Prostate gland (tissue), 2 donors: Measurements from ENCODE around the gene TMEM131. TPM values are rescaled to one million over a fixed set of nuclear protein-coding genes. Genes with fewer than 3 reads are reported as not detected.

Source experiments
- DNase-seq: peaks from one replicate; pipeline ENCODE4 v3.0.0-alpha.2; 2019; ENCODE audit warnings: low spot score
- H3K27ac ChIP-seq, 2 donors: fragments of 200-600 bp; sonication (generic); 2 replicates each; pipeline ENCODE4 v1.5.1; 2017 to 2019
- H3K27me3 ChIP-seq: fragments of 200-600 bp; sonication (generic); replicated peaks from 2 replicates; pipeline ENCODE4 v1.5.1; 2019; ENCODE audit not compliant: insufficient read depth
- H3K36me3 ChIP-seq, 2 donors: fragments of 200-600 bp; sonication (generic); 1 replicate in 1 of 2; 2 replicates in 1 of 2; pipeline versions ENCODE4 v1.5.1 to v1.8.1; 2017 to 2019
- H3K4me1 ChIP-seq: fragments of 200-600 bp; sonication (generic); replicated peaks from 2 replicates; pipeline ENCODE4 v1.5.1; 2019
- H3K4me3 ChIP-seq, 2 donors: fragments of 200-600 bp; sonication (generic); 2 replicates each; pipeline ENCODE4 v1.5.1; 2017 to 2019
- H3K9me3 ChIP-seq: fragments of 200-600 bp; sonication (generic); 2 replicates; pipeline ENCODE4 v1.5.1; 2017
- POLR2A ChIP-seq: fragments of 450-650 bp; IDR thresholded peaks from one replicate; pipeline ENCODE4 v1.6.1; 2016; ENCODE audit warnings: antibody characterized with exemption, mild to moderate bottlenecking
- POLR2AphosphoS5 ChIP-seq: sonication (generic); formaldehyde crosslinking; IDR thresholded peaks from one replicate; pipeline ENCODE4 v1.6.1; 2017; ENCODE audit warnings: antibody characterized with exemption
- WGBS: methylation state at CpG from one replicate; pipeline ENCODE4 v1.1.5; 2018; 5-methylcytosine and 5-hydroxymethylcytosine counted together
- intact Hi-C: fragments of 100-400 bp; cut with DNase I; formaldehyde crosslinking; loops from one replicate; pipeline ENCODE4 v1.14.2; 2022
- total RNA-seq, 2 donors: library from RNA; depleted of rRNA; stranded (reverse); fragments of >200 nt; gene quantifications; one replicate each; pipeline ENCODE4 v1.1.0, GENCODE V29; 2016
- TF ChIP-seq, protein P1 (sequence below), 4 experiments: fragments of 200-600 bp in 2 of 4; fragments of 450-650 bp in 2 of 4; sonication (generic) in 2 of 4; IDR thresholded peaks; 1 replicate in 3 of 4; 2 replicates in 1 of 4; pipeline ENCODE4 v1.5.1; 2016 to 2019; ENCODE audit warnings: antibody characterized with exemption in 4 of 4, mild to moderate bottlenecking in 2 of 4, moderate library complexity in 2 of 4

Gene TMEM131
- total RNA-seq, 2 donors from 2014 or later: 40.6 to 42.0 TPM

DNA sequence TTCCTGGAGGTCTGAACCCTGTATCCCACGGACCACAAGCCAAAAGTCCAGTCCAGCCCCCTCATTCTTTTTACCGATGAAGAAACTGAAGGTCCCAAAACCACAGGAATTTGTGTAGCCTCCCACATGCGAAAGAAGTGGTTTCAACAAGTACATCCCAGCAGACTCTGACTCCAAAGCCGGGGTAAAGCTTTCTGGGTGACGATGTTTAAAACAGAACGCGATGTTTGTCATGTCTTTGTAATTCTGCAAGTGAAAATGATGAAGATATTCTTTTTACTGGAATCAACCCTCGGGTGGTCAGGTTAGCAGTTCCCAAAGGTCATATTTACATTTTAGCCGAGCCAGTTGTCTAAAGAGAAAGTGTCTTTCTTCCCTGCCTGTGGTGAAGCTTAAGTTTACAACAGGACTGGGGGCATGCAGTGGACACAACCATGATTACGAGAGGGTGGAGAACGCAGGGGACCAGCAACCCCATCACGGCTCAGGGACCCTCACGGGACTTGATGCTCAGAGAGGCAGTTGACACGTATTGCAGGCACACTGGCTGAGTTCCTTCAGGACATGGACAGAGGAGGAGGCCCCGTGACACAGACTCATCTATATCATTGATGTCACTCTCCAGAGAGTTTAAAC lies 17.8 kb upstream of the TMEM131 start:
- Histone ChIP-seq H3K27me3 (no peaks in the 10 kb centered on the region), H3K27ac (no peak overlapping the region), H3K4me1 (no peaks in the 10 kb centered on the region), H3K36me3 (no peaks in the 10 kb centered on the region), H3K9me3 (no peaks in the 10 kb centered on the region), H3K4me3 (no peak overlapping the region)
- intact Hi-C loops: loop anchor here (10.0 kb wide), 1 partner anchor 161 kb away; no protein-coding TSS in a partner anchor
- DNase-seq: no peak
- TF ChIP-seq POLR2A: no peak
- TF ChIP-seq, protein P1, sequence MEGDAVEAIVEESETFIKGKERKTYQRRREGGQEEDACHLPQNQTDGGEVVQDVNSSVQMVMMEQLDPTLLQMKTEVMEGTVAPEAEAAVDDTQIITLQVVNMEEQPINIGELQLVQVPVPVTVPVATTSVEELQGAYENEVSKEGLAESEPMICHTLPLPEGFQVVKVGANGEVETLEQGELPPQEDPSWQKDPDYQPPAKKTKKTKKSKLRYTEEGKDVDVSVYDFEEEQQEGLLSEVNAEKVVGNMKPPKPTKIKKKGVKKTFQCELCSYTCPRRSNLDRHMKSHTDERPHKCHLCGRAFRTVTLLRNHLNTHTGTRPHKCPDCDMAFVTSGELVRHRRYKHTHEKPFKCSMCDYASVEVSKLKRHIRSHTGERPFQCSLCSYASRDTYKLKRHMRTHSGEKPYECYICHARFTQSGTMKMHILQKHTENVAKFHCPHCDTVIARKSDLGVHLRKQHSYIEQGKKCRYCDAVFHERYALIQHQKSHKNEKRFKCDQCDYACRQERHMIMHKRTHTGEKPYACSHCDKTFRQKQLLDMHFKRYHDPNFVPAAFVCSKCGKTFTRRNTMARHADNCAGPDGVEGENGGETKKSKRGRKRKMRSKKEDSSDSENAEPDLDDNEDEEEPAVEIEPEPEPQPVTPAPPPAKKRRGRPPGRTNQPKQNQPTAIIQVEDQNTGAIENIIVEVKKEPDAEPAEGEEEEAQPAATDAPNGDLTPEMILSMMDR (IDR thresholded peaks at IDR 0.05): no peak
- no peak for TF ChIP-seq POLR2AphosphoS5
- WGBS: 71% methylated on average over 15 of the region's 15 CpGs

DNA sequence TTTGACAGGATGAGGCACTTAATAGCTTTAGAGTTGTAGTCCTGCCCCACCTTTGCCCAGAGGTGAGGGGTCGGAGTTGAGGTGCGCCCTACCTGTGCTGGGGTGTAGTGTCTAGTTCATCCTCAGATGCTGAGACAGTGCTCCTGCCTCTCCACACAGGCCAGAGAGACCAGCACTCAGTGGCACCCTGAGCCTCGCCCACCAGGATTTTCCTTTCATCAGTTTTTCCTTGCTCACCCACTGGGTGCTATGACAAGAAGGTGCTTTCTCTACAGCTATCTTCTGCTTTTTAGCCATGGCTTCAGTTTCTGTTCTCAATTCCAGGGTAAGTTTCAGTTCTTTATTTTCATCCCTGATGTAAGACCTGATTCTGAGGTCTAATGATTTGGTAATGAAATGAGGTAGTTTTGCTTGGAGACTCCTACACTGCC lies 16.8 kb upstream of the TMEM131 start:
- WGBS: 93% methylated on average over 3 of the region's 3 CpGs
- H3K27ac ChIP-seq: no peak overlapping the region
- no peak overlapping the region for H3K4me3 ChIP-seq
- H3K36me3 ChIP-seq: no peaks in the 10 kb centered on the region
- no peak for DNase-seq
- no peaks in the 10 kb centered on the region for H3K9me3 ChIP-seq
- no peaks in the 10 kb centered on the region for H3K4me1 ChIP-seq
- H3K27me3 ChIP-seq: no peaks in the 10 kb centered on the region
- intact Hi-C loops: loop anchor here (10.0 kb wide), 1 partner anchor 162 kb away; no protein-coding TSS in a partner anchor
- no peak for TF ChIP-seq POLR2A
- TF ChIP-seq, protein P1 (IDR thresholded peaks at IDR 0.05): no peak
- no peak for TF ChIP-seq POLR2AphosphoS5

GRCh38 chr2:98009887-98010760 lies 14.4 kb upstream of the TMEM131 start:
- no peak for TF ChIP-seq POLR2AphosphoS5
- TF ChIP-seq POLR2A: no peak
- Histone ChIP-seq H3K27ac (no peak overlapping the region), H3K9me3 (no peaks in the 10 kb centered on the region), H3K4me3 (no peak overlapping the region), H3K27me3 (no peaks in the 10 kb centered on the region), H3K36me3 (no peaks in the 10 kb centered on the region), H3K4me1 (no peaks in the 10 kb centered on the region)
- intact Hi-C loops: loop anchor here (10.0 kb wide), 1 partner anchor 165 kb away; no protein-coding TSS in a partner anchor
- 87% methylated on average over 10 of the region's 10 CpGs for WGBS
- DNase-seq: no peak

DNA sequence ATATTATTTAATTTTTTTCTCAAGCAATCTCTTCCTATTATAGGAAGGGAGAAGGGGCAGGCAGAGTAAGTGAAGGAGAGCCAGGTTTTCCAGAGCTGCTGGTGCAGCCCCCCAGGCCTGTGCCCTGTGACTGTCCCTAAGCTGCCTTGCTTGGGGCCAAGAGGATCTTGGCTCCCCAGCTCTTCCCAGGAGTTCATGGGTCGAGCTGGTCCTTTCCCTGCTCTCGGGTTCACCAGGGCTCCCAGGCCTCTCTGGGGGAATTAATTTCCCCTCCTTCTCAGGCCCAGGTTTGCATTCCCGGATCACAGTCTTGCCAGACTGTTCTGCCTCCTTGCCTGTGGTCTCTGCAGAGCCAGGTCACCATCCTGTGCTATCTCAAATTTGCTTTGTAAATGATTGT lies 12.7 kb upstream of the TMEM131 start:
- no peak for DNase-seq
- no peak overlapping the region for H3K4me3 ChIP-seq
- H3K27me3 ChIP-seq: no peaks in the 10 kb centered on the region
- no peaks in the 10 kb centered on the region for H3K9me3 ChIP-seq
- H3K27ac ChIP-seq: no peak overlapping the region
- TF ChIP-seq, protein P1 (IDR thresholded peaks at IDR 0.05): no peak
- no peak for TF ChIP-seq POLR2AphosphoS5
- no peak for TF ChIP-seq POLR2A
- no peaks in the 10 kb centered on the region for H3K36me3 ChIP-seq
- intact Hi-C loops: no loop called here
- 67% methylated on average over 3 of the region's 3 CpGs for WGBS
- H3K4me1 ChIP-seq: no peaks in the 10 kb centered on the region

DNA sequence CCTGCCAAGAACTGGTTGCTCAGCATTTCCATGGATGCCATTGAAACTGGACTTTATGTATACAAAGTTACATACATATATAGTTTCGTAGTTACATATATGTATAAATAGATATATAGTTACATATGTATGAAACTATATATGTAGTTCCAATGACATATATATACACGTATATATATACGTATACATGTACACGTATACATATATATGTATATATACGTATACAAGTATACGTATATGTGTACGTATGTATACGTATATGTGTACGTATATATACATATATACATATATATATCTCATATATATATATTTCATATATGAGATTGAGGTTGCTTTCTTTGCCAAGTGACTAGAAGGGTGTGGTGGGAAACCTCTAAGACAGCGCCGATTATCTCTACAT lies 10.6 kb upstream of the TMEM131 start:
- Histone ChIP-seq H3K27me3 (no peaks in the 10 kb centered on the region), H3K36me3 (no peaks in the 10 kb centered on the region), H3K4me1 (no peaks in the 10 kb centered on the region), H3K9me3 (no peaks in the 10 kb centered on the region), H3K4me3 (no peak overlapping the region), H3K27ac (no peak overlapping the region)
- 89% methylated on average over 11 of the region's 11 CpGs for WGBS
- DNase-seq: no peak
- TF ChIP-seq POLR2A (no peak), POLR2AphosphoS5 (no peak)
- TF ChIP-seq, protein P1 (IDR thresholded peaks at IDR 0.05): no peak
- intact Hi-C loops: no loop called here
